Measurements from ENCODE around the gene PTPN3.

The PTPN3 gene

GRCh38 chr9:109336409-109336808 is 161.7 kb downstream of the PTPN3 start:
- DNase-seq (ENCODE audit: low read depth), result no peak

GRCh38 chr9:109335929-109336328 is 162.2 kb downstream of the PTPN3 start:
- no peak for DNase-seq (ENCODE audit: low read depth)

- no peak for DNase-seq (ENCODE audit: low read depth)
Observed at GRCh38 chr9:109335121-109335520, 163.0 kb downstream of the PTPN3 start.

GRCh38 chr9:109331353-109331752 is 166.8 kb downstream of the PTPN3 start:
- DNase-seq (ENCODE audit: low read depth), result no peak

GRCh38 chr9:109329638-109330258 is 168.4 kb downstream of the PTPN3 start:
- DNase-seq (ENCODE audit: low read depth), result no peak

- no peak for DNase-seq (ENCODE audit: low read depth)
Observed at GRCh38 chr9:109328978-109329637, 169.0 kb downstream of the PTPN3 start.
